ENCODE results near the gene HCRTR2.
"Not testable (repeated sequence)": the region's sequence is repeated elsewhere in the genome, so short reads cannot be mapped to it uniquely, and the experiment has no call there.

The HCRTR2 gene

GRCh38 chr6:55227862-55228261 is 53.5 kb downstream of the HCRTR2 start:
- H3K4me3 ChIP-seq (ENCODE audit: control insufficient read depth in 1 of 7, extremely low read depth in 1 of 7, insufficient read depth in 4 of 7, low read depth in 2 of 7, low read length in 6 of 7), result no peak overlapping the region
- H3K9me3 ChIP-seq (ENCODE audit: control extremely low read depth in 1 of 5, control insufficient read depth in 4 of 5, insufficient read depth in 2 of 5, low read depth in 1 of 5, low read length in 4 of 5), result no peaks in the 10 kb centered on the region
- H3K4me1 ChIP-seq (ENCODE audit: control extremely low read depth in 1 of 4, control insufficient read depth in 4 of 4, insufficient read depth in 4 of 4, low read length in 3 of 4), result no peaks in the 10 kb centered on the region
- ChIA-PET CTCF (no interaction called here), POLR2A (no interaction called here)
- no peaks in the 10 kb centered on the region for H3K36me3 ChIP-seq (ENCODE audit: control insufficient read depth in 4 of 4, insufficient read depth in 4 of 4, low read length in 3 of 4)
- no peak overlapping the region for H3K27ac ChIP-seq (ENCODE audit: insufficient read depth in 1 of 2, low read depth in 1 of 2, low read length in 2 of 2, poor library complexity in 1 of 2, severe bottlenecking in 2 of 2)
- DNase-seq, result no peak
- no peaks in the 10 kb centered on the region for H3K27me3 ChIP-seq (replicated peaks in 2 of 5; ENCODE audit: control insufficient read depth in 4 of 5, insufficient read depth in 5 of 5, low read length in 4 of 5)
- WGBS (ENCODE audit: insufficient coverage), result no CpG with 5 or more reads among the region's 2 CpGs

- Histone ChIP-seq H3K9me3 (ENCODE audit: control extremely low read depth in 1 of 5, control insufficient read depth in 4 of 5, insufficient read depth in 2 of 5, low read depth in 1 of 5, low read length in 4 of 5) (no peaks in the 10 kb centered on the region), H3K4me1 (ENCODE audit: control extremely low read depth in 1 of 4, control insufficient read depth in 4 of 4, insufficient read depth in 4 of 4, low read length in 3 of 4) (no peaks in the 10 kb centered on the region), H3K27me3 (replicated peaks in 2 of 5; ENCODE audit: control insufficient read depth in 4 of 5, insufficient read depth in 5 of 5, low read length in 4 of 5) (no peaks in the 10 kb centered on the region), H3K27ac (ENCODE audit: insufficient read depth in 1 of 2, low read depth in 1 of 2, low read length in 2 of 2, poor library complexity in 1 of 2, severe bottlenecking in 2 of 2) (no peak overlapping the region), H3K4me3 (ENCODE audit: control insufficient read depth in 1 of 7, extremely low read depth in 1 of 7, insufficient read depth in 4 of 7, low read depth in 2 of 7, low read length in 6 of 7) (no peak overlapping the region), H3K36me3 (ENCODE audit: control insufficient read depth in 4 of 4, insufficient read depth in 4 of 4, low read length in 3 of 4) (no peaks in the 10 kb centered on the region)
- ChIA-PET POLR2A (no interaction called here), CTCF (interaction anchor here (1.0 kb wide), 1 partner anchor 523 kb away, joined by 5 read pairs; no protein-coding TSS in a partner anchor)
- WGBS (ENCODE audit: insufficient coverage), result 17% methylated on average over 1 of the region's 1 CpG
- no peak for DNase-seq
Observed at GRCh38 chr6:55239099-55239498, 64.8 kb downstream of the HCRTR2 start.

GRCh38 chr6:55240975-55241605 is 66.8 kb downstream of the HCRTR2 start:
- H3K36me3 ChIP-seq (ENCODE audit: control insufficient read depth in 4 of 4, insufficient read depth in 4 of 4, low read length in 3 of 4); H3K27me3 ChIP-seq (replicated peaks in 2 of 5; ENCODE audit: control insufficient read depth in 4 of 5, insufficient read depth in 5 of 5, low read length in 4 of 5); CTCF ChIA-PET; H3K4me3 ChIP-seq (ENCODE audit: control insufficient read depth in 1 of 7, extremely low read depth in 1 of 7, insufficient read depth in 4 of 7, low read depth in 2 of 7, low read length in 6 of 7); H3K4me1 ChIP-seq (ENCODE audit: control extremely low read depth in 1 of 4, control insufficient read depth in 4 of 4, insufficient read depth in 4 of 4, low read length in 3 of 4); POLR2A ChIA-PET; H3K27ac ChIP-seq (ENCODE audit: insufficient read depth in 1 of 2, low read depth in 1 of 2, low read length in 2 of 2, poor library complexity in 1 of 2, severe bottlenecking in 2 of 2); H3K9me3 ChIP-seq (ENCODE audit: control extremely low read depth in 1 of 5, control insufficient read depth in 4 of 5, insufficient read depth in 2 of 5, low read depth in 1 of 5, low read length in 4 of 5): not testable (repeated sequence)
- DNase-seq, result peak; percentile 37 to 56 (median 37)
- no CpG with 5 or more reads among the region's 6 CpGs for WGBS (ENCODE audit: insufficient coverage)

- CTCF ChIA-PET, result no interaction called here
- POLR2A ChIA-PET, result no interaction called here
- Histone ChIP-seq H3K36me3 (ENCODE audit: control insufficient read depth in 4 of 4, insufficient read depth in 4 of 4, low read length in 3 of 4) (no peaks in the 10 kb centered on the region), H3K9me3 (ENCODE audit: control extremely low read depth in 1 of 5, control insufficient read depth in 4 of 5, insufficient read depth in 2 of 5, low read depth in 1 of 5, low read length in 4 of 5) (no peaks in the 10 kb centered on the region), H3K4me1 (ENCODE audit: control extremely low read depth in 1 of 4, control insufficient read depth in 4 of 4, insufficient read depth in 4 of 4, low read length in 3 of 4) (no peaks in the 10 kb centered on the region), H3K27me3 (replicated peaks in 2 of 5; ENCODE audit: control insufficient read depth in 4 of 5, insufficient read depth in 5 of 5, low read length in 4 of 5) (no peaks in the 10 kb centered on the region), H3K4me3 (ENCODE audit: control insufficient read depth in 1 of 7, extremely low read depth in 1 of 7, insufficient read depth in 4 of 7, low read depth in 2 of 7, low read length in 6 of 7) (no peak overlapping the region), H3K27ac (ENCODE audit: insufficient read depth in 1 of 2, low read depth in 1 of 2, low read length in 2 of 2, poor library complexity in 1 of 2, severe bottlenecking in 2 of 2) (no peak overlapping the region)
- no peak for DNase-seq
- no CpG with 5 or more reads among the region's 1 CpG for WGBS (ENCODE audit: insufficient coverage)
Observed at GRCh38 chr6:55250400-55250799, 76.1 kb downstream of the HCRTR2 start.

GRCh38 chr6:55255113-55255512 is 80.8 kb downstream of the HCRTR2 start:
- DNase-seq, result no peak
- no peaks in the 10 kb centered on the region for H3K9me3 ChIP-seq (ENCODE audit: control extremely low read depth in 1 of 5, control insufficient read depth in 4 of 5, insufficient read depth in 2 of 5, low read depth in 1 of 5, low read length in 4 of 5)
- H3K27me3 ChIP-seq (replicated peaks in 2 of 5; ENCODE audit: control insufficient read depth in 4 of 5, insufficient read depth in 5 of 5, low read length in 4 of 5), result no peaks in the 10 kb centered on the region
- POLR2A ChIA-PET, result no interaction called here
- WGBS (ENCODE audit: insufficient coverage), result 71% methylated on average over 8 of the region's 10 CpGs
- no peak overlapping the region for H3K4me3 ChIP-seq (ENCODE audit: control insufficient read depth in 1 of 7, extremely low read depth in 1 of 7, insufficient read depth in 4 of 7, low read depth in 2 of 7, low read length in 6 of 7)
- H3K4me1 ChIP-seq (ENCODE audit: control extremely low read depth in 1 of 4, control insufficient read depth in 4 of 4, insufficient read depth in 4 of 4, low read length in 3 of 4), result no peaks in the 10 kb centered on the region
- H3K36me3 ChIP-seq (ENCODE audit: control insufficient read depth in 4 of 4, insufficient read depth in 4 of 4, low read length in 3 of 4), result no peaks in the 10 kb centered on the region
- no peak overlapping the region for H3K27ac ChIP-seq (ENCODE audit: insufficient read depth in 1 of 2, low read depth in 1 of 2, low read length in 2 of 2, poor library complexity in 1 of 2, severe bottlenecking in 2 of 2)
- CTCF ChIA-PET, result no interaction called here

GRCh38 chr6:55260181-55260580 is 85.9 kb downstream of the HCRTR2 start:
- WGBS (ENCODE audit: insufficient coverage), result 80% methylated on average over 1 of the region's 2 CpGs
- H3K9me3 ChIP-seq (ENCODE audit: control extremely low read depth in 1 of 5, control insufficient read depth in 4 of 5, insufficient read depth in 2 of 5, low read depth in 1 of 5, low read length in 4 of 5), result no peaks in the 10 kb centered on the region
- no peak overlapping the region for H3K27ac ChIP-seq (ENCODE audit: insufficient read depth in 1 of 2, low read depth in 1 of 2, low read length in 2 of 2, poor library complexity in 1 of 2, severe bottlenecking in 2 of 2)
- H3K4me3 ChIP-seq (ENCODE audit: control insufficient read depth in 1 of 7, extremely low read depth in 1 of 7, insufficient read depth in 4 of 7, low read depth in 2 of 7, low read length in 6 of 7), result no peak overlapping the region
- POLR2A ChIA-PET, result no interaction called here
- H3K4me1 ChIP-seq (ENCODE audit: control extremely low read depth in 1 of 4, control insufficient read depth in 4 of 4, insufficient read depth in 4 of 4, low read length in 3 of 4), result no peaks in the 10 kb centered on the region
- H3K27me3 ChIP-seq (replicated peaks in 2 of 5; ENCODE audit: control insufficient read depth in 4 of 5, insufficient read depth in 5 of 5, low read length in 4 of 5), result no peaks in the 10 kb centered on the region
- CTCF ChIA-PET, result no interaction called here
- H3K36me3 ChIP-seq (ENCODE audit: control insufficient read depth in 4 of 4, insufficient read depth in 4 of 4, low read length in 3 of 4), result no peaks in the 10 kb centered on the region
- no peak for DNase-seq

GRCh38 chr6:55265409-55266114 is 91.2 kb downstream of the HCRTR2 start:
- no peaks in the 10 kb centered on the region for H3K4me1 ChIP-seq (ENCODE audit: control extremely low read depth in 1 of 4, control insufficient read depth in 4 of 4, insufficient read depth in 4 of 4, low read length in 3 of 4)
- no peak overlapping the region for H3K4me3 ChIP-seq (ENCODE audit: control insufficient read depth in 1 of 7, extremely low read depth in 1 of 7, insufficient read depth in 4 of 7, low read depth in 2 of 7, low read length in 6 of 7)
- H3K9me3 ChIP-seq (ENCODE audit: control extremely low read depth in 1 of 5, control insufficient read depth in 4 of 5, insufficient read depth in 2 of 5, low read depth in 1 of 5, low read length in 4 of 5), result no peaks in the 10 kb centered on the region
- ChIA-PET CTCF (no interaction called here), POLR2A (no interaction called here)
- no peak overlapping the region for H3K27ac ChIP-seq (ENCODE audit: insufficient read depth in 1 of 2, low read depth in 1 of 2, low read length in 2 of 2, poor library complexity in 1 of 2, severe bottlenecking in 2 of 2)
- no peaks in the 10 kb centered on the region for H3K27me3 ChIP-seq (replicated peaks in 2 of 5; ENCODE audit: control insufficient read depth in 4 of 5, insufficient read depth in 5 of 5, low read length in 4 of 5)
- no CpG with 5 or more reads among the region's 4 CpGs for WGBS (ENCODE audit: insufficient coverage)
- H3K36me3 ChIP-seq (ENCODE audit: control insufficient read depth in 4 of 4, insufficient read depth in 4 of 4, low read length in 3 of 4), result no peaks in the 10 kb centered on the region
- no peak for DNase-seq

All from common myeloid progenitor, CD34-positive (primary cell).